K562 (cell line): ENCODE measurements around the gene CLSTN1. TPM values are rescaled to one million over a fixed set of nuclear protein-coding genes. Genes with fewer than 3 reads are reported as not detected.

Experiments
- ARID2 ChIP-seq: fragments of 450-650 bp; IDR thresholded peaks from 2 replicates; pipeline ENCODE4 v1.6.1; 2017; ENCODE audit warnings: antibody characterized with exemption, mild to moderate bottlenecking
- BMI1 ChIP-seq: fragments of 150-350 bp; IDR thresholded peaks from 2 replicates; pipeline ENCODE4 v1.6.1; 2014; ENCODE audit warnings: low read length
- CBX3 ChIP-seq, 2 experiments: IDR thresholded peaks; 1 replicate in 1 of 2; 2 replicates in 1 of 2; pipeline ENCODE4 v1.6.1; 2012; ENCODE audit warnings: inconsistent platforms in 2 of 2, low read length in 2 of 2, borderline replicate concordance in 1 of 2, control low read depth in 1 of 2
- HMG20A ChIP-seq: fragments of 450-650 bp; formaldehyde crosslinking; conservative IDR thresholded peaks from 2 replicates; pipeline ENCODE4 v1.4.0; 2020; ENCODE audit warnings: mild to moderate bottlenecking, mixed read lengths
- MCM2 ChIP-seq: fragments of 450-650 bp; IDR thresholded peaks from 2 replicates; pipeline ENCODE4 v1.6.1; 2017; ENCODE audit warnings: low read depth, mild to moderate bottlenecking
- NR4A1 ChIP-seq, 2 experiments: fragments of 250-450 bp in 1 of 2; fragments of 450-650 bp in 1 of 2; sonication (Bioruptor Pico) in 1 of 2; IDR thresholded peaks; 2 replicates each; pipeline versions ENCODE4 v1.4.0 to v1.6.1; 2016 to 2020; ENCODE audit warnings: mild to moderate bottlenecking in 2 of 2, missing compliant biosample characterization in 1 of 2, missing genetic modification characterization in 1 of 2, moderate library complexity in 1 of 2
- POLR2H ChIP-seq: IDR thresholded peaks from 2 replicates; pipeline ENCODE4 v1.6.1; 2016; ENCODE audit warnings: missing genetic modification characterization, low read depth, mild to moderate bottlenecking, control low read depth, missing compliant biosample characterization, moderate library complexity
- RBM14 ChIP-seq: fragments of 200-400 bp; formaldehyde crosslinking; IDR thresholded peaks from 2 replicates; pipeline ENCODE4 v1.6.1; 2018; ENCODE audit warnings: low read depth, mild to moderate bottlenecking, low read length, moderate library complexity, borderline replicate concordance; ENCODE audit not compliant: insufficient read depth
- RBM22 ChIP-seq: fragments of 200-400 bp; formaldehyde crosslinking; IDR thresholded peaks from 2 replicates; pipeline ENCODE4 v1.6.1; 2018; ENCODE audit warnings: low read length, low read depth; ENCODE audit not compliant: poor library complexity, severe bottlenecking
- TCFL5 ChIP-seq: fragments of 250-450 bp; sonication (Bioruptor Pico); conservative IDR thresholded peaks from 2 replicates; pipeline ENCODE4 v1.6.1; 2021; ENCODE audit warnings: mild to moderate bottlenecking, moderate library complexity, matching md5 sums
- YBX1 ChIP-seq: fragments of 450-650 bp; IDR thresholded peaks from 2 replicates; pipeline ENCODE4 v1.7.1; 2016; ENCODE audit warnings: mild to moderate bottlenecking
- ZNF507 ChIP-seq: conservative IDR thresholded peaks from 2 replicates; pipeline ENCODE4 v1.6.1; 2017; ENCODE audit warnings: missing genetic modification characterization, missing compliant biosample characterization
- ZNF583 ChIP-seq: fragments of 250-450 bp; sonication (Bioruptor Pico); IDR thresholded peaks from 2 replicates; pipeline ENCODE4 v1.4.0; 2020
- ZNF717 ChIP-seq: fragments of 250-450 bp; sonication (Bioruptor Pico); IDR thresholded peaks from 2 replicates; pipeline ENCODE4 v1.5.0; 2021
- polyA plus RNA-seq, 8 experiments: library from polyadenylated mRNA; depleted of rRNA in 4 of 8; stranded (reverse) in 5 of 8; unstranded in 3 of 8; fragments of >200 nt; fragmentation: Nextera tagmentation in 2 of 8; fragmentation: Illumina TruSeq in 1 of 8; extraction: Ambion mirVana in 2 of 8; extraction: Trizol in 1 of 8; gene quantifications; 2 replicates each; pipeline versions ENCODE4 v1.2.1 to v1.2.3, GENCODE V29; 2011 to 2014; ENCODE audit warnings: inconsistent platforms in 1 of 8, missing spikeins in 1 of 8
- total RNA-seq, 7 experiments: library from RNA; depleted of rRNA in 6 of 7; stranded (reverse); fragments of >200 nt in 6 of 7; fragmentation: Illumina TruSeq in 2 of 7; extraction: Trizol in 2 of 7; gene quantifications; 2 replicates each; pipeline versions ENCODE4 v1.2.1 to v1.2.3, GENCODE V29; 2011 to 2021; ENCODE audit warnings: low replicate concordance in 1 of 7
- TF ChIP-seq, protein P1 (sequence below), 2 experiments: fragments of 250-450 bp in 1 of 2; fragments of 450-650 bp in 1 of 2; sonication (Bioruptor Pico) in 1 of 2; IDR thresholded peaks; 2 replicates each; pipeline versions ENCODE4 v1.6.1 to v1.8.0; 2016 to 2021; ENCODE audit warnings: mild to moderate bottlenecking in 2 of 2, moderate library complexity in 2 of 2, missing compliant biosample characterization in 1 of 2, missing genetic modification characterization in 1 of 2
- TF ChIP-seq, protein P2 (sequence below): fragments of 250-450 bp; sonication (Bioruptor Pico); IDR thresholded peaks from 2 replicates; pipeline ENCODE4 v1.8.0; 2022; ENCODE audit warnings: moderate library complexity, mild to moderate bottlenecking, inconsistent platforms
- TF ChIP-seq, protein P3 (sequence below): fragments of 250-450 bp; sonication (Bioruptor Pico); IDR thresholded peaks from 2 replicates; pipeline ENCODE4 v1.5.0; 2021; ENCODE audit warnings: mild to moderate bottlenecking, moderate library complexity
- TF ChIP-seq, protein P4 (sequence below): fragments of 450-650 bp; IDR thresholded peaks from 2 replicates; pipeline ENCODE4 v1.6.1; 2016
- TF ChIP-seq, protein P5 (sequence below), 2 experiments: fragments of 450-650 bp; conservative IDR thresholded peaks; 2 replicates each; pipeline ENCODE4 v1.6.1; 2017; ENCODE audit warnings: mild to moderate bottlenecking in 2 of 2, moderate library complexity in 2 of 2

CLSTN1 gene
- total and polyA plus RNA-seq, 9 of the 15 experiments (the other 6 are each of a cell fraction or from before 2014, with no cell fraction given): 1.1 to 32.5 (median 13.3) TPM

DNA sequence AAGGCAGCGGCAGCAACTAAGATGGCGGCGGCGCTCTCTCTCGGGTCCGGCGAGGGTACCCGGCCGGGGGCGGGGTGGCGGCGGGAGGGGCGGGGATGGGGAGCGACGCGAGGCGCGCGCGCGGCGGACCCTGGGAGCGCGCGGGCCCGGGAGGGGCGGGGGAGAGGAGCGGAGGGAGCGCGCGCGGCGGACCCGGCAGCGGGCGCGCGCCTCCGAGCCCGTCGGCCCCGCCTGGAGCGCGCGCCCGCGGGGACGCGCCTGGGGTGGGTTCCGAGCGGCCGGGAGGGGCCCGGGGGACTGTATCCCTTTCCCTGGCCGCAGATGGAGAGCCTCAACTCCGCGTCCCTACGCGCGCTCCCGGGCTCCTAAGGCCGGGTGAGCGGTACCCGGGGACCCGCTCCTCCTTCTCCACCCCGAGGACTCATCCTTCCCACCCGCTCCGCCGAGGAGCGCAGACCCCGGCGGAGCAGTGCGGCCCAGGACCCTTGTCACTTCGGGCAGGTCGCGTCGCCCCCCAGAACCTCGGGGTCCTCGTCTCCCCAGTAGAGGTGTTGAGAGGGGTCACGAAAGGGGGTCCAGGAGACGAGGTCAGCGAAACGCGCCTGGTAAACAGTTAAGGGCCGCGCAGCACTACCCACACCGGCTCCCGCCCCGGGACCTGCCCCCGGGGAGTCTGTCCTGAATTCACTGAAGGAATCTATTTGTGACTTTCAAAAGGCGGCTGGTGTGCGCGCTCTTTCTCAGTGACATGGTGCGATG lies at the start of gene CLSTN1 (continued):
- TF ChIP-seq, protein P1, sequence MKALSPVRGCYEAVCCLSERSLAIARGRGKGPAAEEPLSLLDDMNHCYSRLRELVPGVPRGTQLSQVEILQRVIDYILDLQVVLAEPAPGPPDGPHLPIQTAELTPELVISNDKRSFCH (CRISPR knock-in tag; IDR thresholded peaks at IDR 0.05): no peak
- TF ChIP-seq, protein P1 (tag; IDR thresholded peaks at IDR 0.05): no peak
- TF ChIP-seq ZNF717 (CRISPR knock-in tag) (no peak), NR4A1 (CRISPR knock-in tag; IDR thresholded peaks at IDR 0.05) (no peak), NR4A1 (tag; IDR thresholded peaks at IDR 0.05) (no peak), RBM14 (no peak), BMI1 (no peak), YBX1 (no peak), MCM2 (no peak), HMG20A (CRISPR knock-in tag) (no peak), ARID2 (no peak), CBX3 (IDR thresholded peaks at IDR 0.05; ENCODE audit: borderline replicate concordance in 1 of 2, low read length in 2 of 2) (no peak), ZNF507 (no peak), TCFL5 (CRISPR knock-in tag) (no peak), ZNF583 (CRISPR knock-in tag) (peak; percentile 74; the same call in 1 of the 2 replicates), RBM22 (peak; percentile 28), POLR2H (tag) (no peak)
- TF ChIP-seq, protein P2, sequence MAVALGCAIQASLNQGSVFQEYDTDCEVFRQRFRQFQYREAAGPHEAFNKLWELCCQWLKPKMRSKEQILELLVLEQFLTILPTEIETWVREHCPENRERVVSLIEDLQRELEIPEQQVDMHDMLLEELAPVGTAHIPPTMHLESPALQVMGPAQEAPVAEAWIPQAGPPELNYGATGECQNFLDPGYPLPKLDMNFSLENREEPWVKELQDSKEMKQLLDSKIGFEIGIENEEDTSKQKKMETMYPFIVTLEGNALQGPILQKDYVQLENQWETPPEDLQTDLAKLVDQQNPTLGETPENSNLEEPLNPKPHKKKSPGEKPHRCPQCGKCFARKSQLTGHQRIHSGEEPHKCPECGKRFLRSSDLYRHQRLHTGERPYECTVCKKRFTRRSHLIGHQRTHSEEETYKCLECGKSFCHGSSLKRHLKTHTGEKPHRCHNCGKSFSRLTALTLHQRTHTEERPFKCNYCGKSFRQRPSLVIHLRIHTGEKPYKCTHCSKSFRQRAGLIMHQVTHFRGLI (CRISPR knock-in tag): 0 out of 2 replicates have a peak, but pooled peaks have one; percentile 27
- TF ChIP-seq, protein P3, sequence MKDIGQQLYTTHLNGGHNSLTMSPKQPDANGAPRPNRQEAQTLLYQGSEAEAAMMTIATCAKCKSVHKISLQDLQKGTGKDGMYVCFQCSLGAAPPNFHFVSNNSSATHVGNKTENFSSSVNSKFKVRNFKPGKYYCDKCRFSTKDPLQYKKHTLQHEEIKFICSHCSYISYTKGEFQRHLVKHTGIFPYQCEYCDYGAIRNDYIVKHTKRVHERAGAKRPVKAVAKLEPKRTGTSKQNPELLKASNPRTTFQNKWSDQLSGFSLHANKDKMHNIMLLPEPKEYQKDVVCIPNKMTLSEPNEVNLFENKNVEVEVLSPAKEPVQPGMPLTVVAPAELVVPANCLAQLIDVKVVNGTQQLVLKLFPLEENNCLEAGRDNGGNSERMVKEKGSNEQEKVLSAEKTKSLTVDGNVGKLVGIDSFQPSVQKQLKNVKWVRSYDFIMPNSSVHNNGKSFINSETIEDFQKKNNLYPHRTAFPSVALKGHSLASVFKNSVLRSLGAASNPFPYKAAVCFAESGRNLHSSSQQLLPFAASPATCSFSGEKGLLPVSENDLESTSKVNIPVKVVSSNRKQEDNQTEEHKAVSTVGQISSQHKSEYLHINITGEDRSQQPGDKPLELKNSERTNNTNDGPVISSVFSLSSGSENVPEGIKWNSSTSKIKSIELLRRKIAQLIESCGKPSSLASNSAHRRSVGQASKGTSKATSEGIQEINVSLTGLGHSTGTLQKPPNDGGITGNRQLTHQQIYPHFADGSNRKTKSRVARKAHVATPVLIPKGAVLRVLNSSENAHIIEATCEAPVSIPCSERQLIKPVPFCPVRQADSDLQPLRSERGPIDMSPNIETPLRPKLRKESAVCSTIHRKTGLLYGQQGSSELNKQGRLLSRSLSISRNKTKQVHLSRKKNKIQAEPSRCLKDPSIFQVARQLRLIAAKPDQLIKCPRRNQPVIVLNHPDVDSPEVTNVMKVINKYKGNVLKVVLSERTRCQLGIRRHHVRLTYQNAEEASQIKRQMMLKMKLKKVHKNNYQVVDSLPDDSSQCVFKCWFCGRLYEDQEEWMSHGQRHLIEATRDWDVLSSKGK (CRISPR knock-in tag): no peak
- TF ChIP-seq, protein P4, sequence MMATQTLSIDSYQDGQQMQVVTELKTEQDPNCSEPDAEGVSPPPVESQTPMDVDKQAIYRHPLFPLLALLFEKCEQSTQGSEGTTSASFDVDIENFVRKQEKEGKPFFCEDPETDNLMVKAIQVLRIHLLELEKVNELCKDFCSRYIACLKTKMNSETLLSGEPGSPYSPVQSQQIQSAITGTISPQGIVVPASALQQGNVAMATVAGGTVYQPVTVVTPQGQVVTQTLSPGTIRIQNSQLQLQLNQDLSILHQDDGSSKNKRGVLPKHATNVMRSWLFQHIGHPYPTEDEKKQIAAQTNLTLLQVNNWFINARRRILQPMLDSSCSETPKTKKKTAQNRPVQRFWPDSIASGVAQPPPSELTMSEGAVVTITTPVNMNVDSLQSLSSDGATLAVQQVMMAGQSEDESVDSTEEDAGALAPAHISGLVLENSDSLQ: no peak
- TF ChIP-seq, protein P5, sequence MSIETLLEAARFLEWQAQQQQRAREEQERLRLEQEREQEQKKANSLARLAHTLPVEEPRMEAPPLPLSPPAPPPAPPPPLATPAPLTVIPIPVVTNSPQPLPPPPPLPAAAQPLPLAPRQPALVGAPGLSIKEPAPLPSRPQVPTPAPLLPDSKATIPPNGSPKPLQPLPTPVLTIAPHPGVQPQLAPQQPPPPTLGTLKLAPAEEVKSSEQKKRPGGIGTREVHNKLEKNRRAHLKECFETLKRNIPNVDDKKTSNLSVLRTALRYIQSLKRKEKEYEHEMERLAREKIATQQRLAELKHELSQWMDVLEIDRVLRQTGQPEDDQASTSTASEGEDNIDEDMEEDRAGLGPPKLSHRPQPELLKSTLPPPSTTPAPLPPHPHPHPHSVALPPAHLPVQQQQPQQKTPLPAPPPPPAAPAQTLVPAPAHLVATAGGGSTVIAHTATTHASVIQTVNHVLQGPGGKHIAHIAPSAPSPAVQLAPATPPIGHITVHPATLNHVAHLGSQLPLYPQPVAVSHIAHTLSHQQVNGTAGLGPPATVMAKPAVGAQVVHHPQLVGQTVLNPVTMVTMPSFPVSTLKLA (conservative IDR thresholded peaks at IDR 0.05): no peak
